Loucy (cell line): ENCODE data around the gene CADM4.
"Not testable (repeated sequence)": the region's sequence is repeated elsewhere in the genome, so short reads cannot be mapped to it uniquely, and the experiment has no call there.

Experiments
- EZH2phosphoT487 ChIP-seq: fragments of 200-600 bp; IDR thresholded peaks from 2 replicates; pipeline ENCODE4 v1.6.1; 2018; ENCODE audit warnings: antibody characterized with exemption, mild to moderate bottlenecking, moderate library complexity, borderline replicate concordance
- TF ChIP-seq, protein P1 (sequence below): fragments of 200-600 bp; sonication (generic); conservative IDR thresholded peaks from 2 replicates; pipeline ENCODE4 v1.5.1; 2014; ENCODE audit warnings: mild to moderate bottlenecking, antibody characterized with exemption, low read length

DNA sequence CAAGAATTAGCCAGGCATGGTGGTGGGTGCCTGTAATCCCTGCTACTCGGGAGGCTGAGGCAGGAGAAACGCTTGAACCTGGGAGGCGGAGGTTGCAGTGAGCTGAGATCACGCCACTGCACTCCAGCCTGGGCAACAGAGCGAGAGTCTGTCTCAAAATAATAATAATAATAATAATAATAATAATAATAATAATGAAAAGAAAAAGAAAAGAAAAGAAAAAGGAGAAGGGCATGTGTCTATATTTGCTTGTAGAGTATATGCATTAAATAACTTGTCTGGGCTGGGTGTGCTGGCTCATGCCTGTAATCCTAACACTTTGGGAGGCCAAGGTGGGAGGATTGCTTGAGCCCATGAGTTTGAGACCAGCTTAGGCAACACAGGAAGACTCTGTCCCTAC is 42.6 kb upstream of the CADM4 start:
- TF ChIP-seq, protein P1, sequence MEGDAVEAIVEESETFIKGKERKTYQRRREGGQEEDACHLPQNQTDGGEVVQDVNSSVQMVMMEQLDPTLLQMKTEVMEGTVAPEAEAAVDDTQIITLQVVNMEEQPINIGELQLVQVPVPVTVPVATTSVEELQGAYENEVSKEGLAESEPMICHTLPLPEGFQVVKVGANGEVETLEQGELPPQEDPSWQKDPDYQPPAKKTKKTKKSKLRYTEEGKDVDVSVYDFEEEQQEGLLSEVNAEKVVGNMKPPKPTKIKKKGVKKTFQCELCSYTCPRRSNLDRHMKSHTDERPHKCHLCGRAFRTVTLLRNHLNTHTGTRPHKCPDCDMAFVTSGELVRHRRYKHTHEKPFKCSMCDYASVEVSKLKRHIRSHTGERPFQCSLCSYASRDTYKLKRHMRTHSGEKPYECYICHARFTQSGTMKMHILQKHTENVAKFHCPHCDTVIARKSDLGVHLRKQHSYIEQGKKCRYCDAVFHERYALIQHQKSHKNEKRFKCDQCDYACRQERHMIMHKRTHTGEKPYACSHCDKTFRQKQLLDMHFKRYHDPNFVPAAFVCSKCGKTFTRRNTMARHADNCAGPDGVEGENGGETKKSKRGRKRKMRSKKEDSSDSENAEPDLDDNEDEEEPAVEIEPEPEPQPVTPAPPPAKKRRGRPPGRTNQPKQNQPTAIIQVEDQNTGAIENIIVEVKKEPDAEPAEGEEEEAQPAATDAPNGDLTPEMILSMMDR = not testable (repeated sequence)
- TF ChIP-seq EZH2phosphoT487 = not testable (repeated sequence)
